IMR-90 (cell line): ENCODE data around the gene BCAT1.

Experiments
- CHD1 ChIP-seq: IDR thresholded peaks from 2 replicates; pipeline ENCODE4 v1.6.1; 2012; ENCODE audit warnings: low read depth, low read length, improper control_type of control experiment
- POLR2A ChIP-seq: IDR thresholded peaks from 2 replicates; pipeline ENCODE4 v1.6.1; 2012; ENCODE audit warnings: mild to moderate bottlenecking, low read depth, low read length
- RAD21 ChIP-seq: IDR thresholded peaks from 2 replicates; pipeline ENCODE4 v1.6.1; 2012; ENCODE audit warnings: low read length, improper control_type of control experiment
- RCOR1 ChIP-seq: IDR thresholded peaks from 2 replicates; pipeline ENCODE4 v1.6.1; 2012; ENCODE audit warnings: mild to moderate bottlenecking, low read length, improper control_type of control experiment; ENCODE audit not compliant: insufficient replicate concordance
- TF ChIP-seq, protein P1 (sequence below): conservative IDR thresholded peaks from 2 replicates; pipeline ENCODE4 v1.5.1; 2012; ENCODE audit warnings: mild to moderate bottlenecking, low read depth, low read length, improper control_type of control experiment

GRCh38 chr12:24944601-24944975, 4.3 kb downstream of the BCAT1 start:
- TF ChIP-seq POLR2A (no peak), CHD1 (no peak), RCOR1 (no peak), RAD21 (no peak)
- TF ChIP-seq, protein P1, sequence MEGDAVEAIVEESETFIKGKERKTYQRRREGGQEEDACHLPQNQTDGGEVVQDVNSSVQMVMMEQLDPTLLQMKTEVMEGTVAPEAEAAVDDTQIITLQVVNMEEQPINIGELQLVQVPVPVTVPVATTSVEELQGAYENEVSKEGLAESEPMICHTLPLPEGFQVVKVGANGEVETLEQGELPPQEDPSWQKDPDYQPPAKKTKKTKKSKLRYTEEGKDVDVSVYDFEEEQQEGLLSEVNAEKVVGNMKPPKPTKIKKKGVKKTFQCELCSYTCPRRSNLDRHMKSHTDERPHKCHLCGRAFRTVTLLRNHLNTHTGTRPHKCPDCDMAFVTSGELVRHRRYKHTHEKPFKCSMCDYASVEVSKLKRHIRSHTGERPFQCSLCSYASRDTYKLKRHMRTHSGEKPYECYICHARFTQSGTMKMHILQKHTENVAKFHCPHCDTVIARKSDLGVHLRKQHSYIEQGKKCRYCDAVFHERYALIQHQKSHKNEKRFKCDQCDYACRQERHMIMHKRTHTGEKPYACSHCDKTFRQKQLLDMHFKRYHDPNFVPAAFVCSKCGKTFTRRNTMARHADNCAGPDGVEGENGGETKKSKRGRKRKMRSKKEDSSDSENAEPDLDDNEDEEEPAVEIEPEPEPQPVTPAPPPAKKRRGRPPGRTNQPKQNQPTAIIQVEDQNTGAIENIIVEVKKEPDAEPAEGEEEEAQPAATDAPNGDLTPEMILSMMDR = no peak
